CD4-positive, alpha-beta memory T cell (primary cell): ENCODE results near the gene KRTAP10-11. TPM values are rescaled to one million over a fixed set of nuclear protein-coding genes. Genes with fewer than 3 reads are reported as not detected.
A peak's percentile ranks its signal among the peaks of the same experiment; 100 is the strongest.

ENCODE experiments used
- CTCF ChIA-PET: fragments of 350-600 bp; sonication (Branson Sonifier 250); formaldehyde crosslinking; loops from one replicate; lab custom pipeline; 2021; ENCODE audit warnings: inconsistent platforms; ENCODE audit not compliant: partially characterized antibody; lab: Charles Lee
- POLR2A ChIA-PET: fragments of 350-600 bp; sonication (Branson Sonifier 250); formaldehyde crosslinking; loops from one replicate; lab custom pipeline; 2021; ENCODE audit not compliant: partially characterized antibody; lab: Charles Lee
- DNase-seq, 5 donors: peaks; one replicate each; pipeline versions ENCODE4 v3.0.0 to v3.0.0-alpha.2; 2020 to 2022; ENCODE audit warnings: mixed read lengths in 1 of 5
- H3K27ac ChIP-seq: one replicate; pipeline ENCODE4 v1.7.0; 2013; ENCODE audit warnings: low read depth, low read length
- H3K27me3 ChIP-seq: 2 replicates; pipeline ENCODE4 v1.7.0; 2013; ENCODE audit warnings: mild to moderate bottlenecking, low read length, moderate library complexity; ENCODE audit not compliant: insufficient read depth
- H3K36me3 ChIP-seq: 2 replicates; pipeline ENCODE4 v1.7.0; 2013; ENCODE audit warnings: mild to moderate bottlenecking, low read length, moderate library complexity; ENCODE audit not compliant: insufficient read depth
- H3K4me1 ChIP-seq: 2 replicates; pipeline ENCODE4 v1.7.0; 2013; ENCODE audit warnings: mild to moderate bottlenecking, low read length, moderate library complexity; ENCODE audit not compliant: insufficient read depth
- H3K4me3 ChIP-seq, 2 donors: one replicate each; pipeline ENCODE4 v1.7.0; 2013; ENCODE audit warnings: low read length in 2 of 2, mild to moderate bottlenecking in 1 of 2
- H3K9me3 ChIP-seq, 2 donors: one replicate each; pipeline ENCODE4 v1.7.0; 2013; ENCODE audit warnings: low read length in 2 of 2, control low read depth in 1 of 2; ENCODE audit not compliant: control insufficient read depth in 1 of 2
- H3K27ac Mint-ChIP-seq, 7 donors: one replicate each; pipeline ENCODE4 v1.8.0; 2020 to 2021; ENCODE audit warnings: mixed read lengths in 7 of 7, mild to moderate bottlenecking in 6 of 7, inconsistent platforms in 3 of 7, moderate library complexity in 3 of 7
- H3K27me3 Mint-ChIP-seq, 2 donors: one replicate each; pipeline ENCODE4 v1.8.0; 2020 to 2021; ENCODE audit warnings: mixed read lengths in 2 of 2
- H3K36me3 Mint-ChIP-seq, 2 donors: one replicate each; pipeline ENCODE4 v1.8.0; 2020 to 2021; ENCODE audit warnings: mixed read lengths in 2 of 2, inconsistent platforms in 1 of 2, mild to moderate bottlenecking in 1 of 2
- H3K4me1 Mint-ChIP-seq, 4 donors: one replicate each; pipeline ENCODE4 v1.8.0; 2020 to 2021; ENCODE audit warnings: mixed read lengths in 4 of 4, mild to moderate bottlenecking in 1 of 4
- H3K4me3 Mint-ChIP-seq, 8 donors: one replicate each; pipeline ENCODE4 v1.8.0; 2020 to 2021; ENCODE audit warnings: mixed read lengths in 8 of 8, mild to moderate bottlenecking in 7 of 8, moderate library complexity in 6 of 8, inconsistent platforms in 3 of 8
- H3K9me3 Mint-ChIP-seq, 8 donors: one replicate each; pipeline ENCODE4 v1.8.0; 2020 to 2021; ENCODE audit warnings: mixed read lengths in 8 of 8, mild to moderate bottlenecking in 5 of 8, inconsistent platforms in 3 of 8, moderate library complexity in 1 of 8
- intact Hi-C: fragments of 100-400 bp; cut with micrococcal nuclease; formaldehyde crosslinking; loops from one replicate; pipeline ENCODE4 v1.15.1; 2023
- polyA plus RNA-seq, 2 donors: library from polyadenylated mRNA; unstranded; fragments of 300-500 nt; fragmentation: Illumina TruSeq; gene quantifications; one replicate each; pipeline ENCODE4 v1.2.3, GENCODE V29; 2021
- total RNA-seq, 2 experiments: library from RNA; stranded (reverse); gene quantifications; one replicate each; pipeline ENCODE4 v1.2.3, GENCODE V29; 2021

Gene KRTAP10-11
- total and polyA plus RNA-seq, 4 experiments from 2014 or later, result not detected

- H3K9me3 Mint-ChIP-seq, result peaks cover 2 to 39% (median 25%) of the 10 kb centered on the region in 8 donors
- peaks cover 50 to 67% (median 57%) of the 10 kb centered on the region in 4 donors for H3K4me1 Mint-ChIP-seq
- peak within 1 kb of the TSS in 1 of 2 donors; percentile 16 for H3K4me3 ChIP-seq
- intact Hi-C loops, result no loop called here
- peaks cover 64% of the 10 kb centered on the region for H3K4me1 ChIP-seq
- no peaks in the 10 kb centered on the region for H3K27me3 Mint-ChIP-seq
- H3K36me3 ChIP-seq, result no peaks in the 10 kb centered on the region
- ChIA-PET POLR2A (interaction anchor here (1.1 to 3.6 kb wide), 4 partner anchors 36 to 277 kb away, joined by 3 to 29 read pairs (median 4); no protein-coding TSS in a partner anchor), CTCF (interaction anchor here (0.8 to 1.8 kb wide), 3 partner anchors 32 to 87 kb away, joined by 3 to 8 read pairs (median 7); no protein-coding TSS in a partner anchor)
- H3K27ac Mint-ChIP-seq, result peak within 1 kb of the TSS; percentile 87 to 97 (median 95)
- H3K27ac ChIP-seq, result peak within 1 kb of the TSS; percentile 45
- peak within 1 kb of the TSS; percentile 15 to 87 (median 66) for H3K4me3 Mint-ChIP-seq
- DNase-seq, result no peak
- H3K9me3 ChIP-seq, result peaks cover 3 to 4% of the 10 kb centered on the region in 2 donors
- no peaks in the 10 kb centered on the region for H3K27me3 ChIP-seq
- peaks cover 14 to 17% of the 10 kb centered on the region in 2 donors for H3K36me3 Mint-ChIP-seq
These were observed 8.5 kb downstream of the KRTAP10-11 start, which contains the start of gene KRTAP12-4 for GRCh38 chr21:44654576-44655175. TSS of gene KRTAP12-4 (minus strand) at chr21:44654659. CDS start at chr21:44654614, 45 bp downstream.

GRCh38 chr21:44656868-44657267 is 10.7 kb downstream of the KRTAP10-11 start:
- Histone ChIP-seq H3K4me3 (peak overlapping the region; percentile 4 to 32), H3K36me3 (no peaks in the 10 kb centered on the region), H3K9me3 (peaks cover 3 to 4% of the 10 kb centered on the region in 2 donors), H3K4me1 (peaks cover 68% of the 10 kb centered on the region), H3K27ac (peak overlapping the region; percentile 64), H3K27me3 (no peaks in the 10 kb centered on the region)
- Mint-ChIP-seq H3K27ac (peak overlapping the region; percentile 94 to 99 (median 98)), H3K27me3 (no peaks in the 10 kb centered on the region), H3K36me3 (peaks cover 17 to 20% of the 10 kb centered on the region in 2 donors), H3K9me3 (peaks cover 2 to 39% (median 25%) of the 10 kb centered on the region in 8 donors), H3K4me1 (peaks cover 53 to 78% (median 64%) of the 10 kb centered on the region in 4 donors), H3K4me3 (peak overlapping the region; percentile 73 to 83 (median 78))
- DNase-seq, result no peak
- POLR2A ChIA-PET, result interaction anchor here (1.0 to 2.6 kb wide), 22 partner anchors 9 to 284 kb away, joined by 3 to 89 read pairs (median 6); partner anchors contain the start of genes SUMO3 and TSPEAR
- intact Hi-C loops, result loop anchor here (1.0 to 2.0 kb wide), 2 partner anchors 38 to 54 kb away; partner anchors contain the start of gene TSPEAR
- CTCF ChIA-PET, result interaction anchor here (1.4 to 2.5 kb wide), 7 partner anchors 17 to 146 kb away, joined by 3 to 22 read pairs (median 5); partner anchors contain the start of gene UBE2G2

- Mint-ChIP-seq H3K4me3 (peak within 1 kb of the TSS; percentile 73 to 83 (median 78)), H3K4me1 (peaks cover 53 to 78% (median 64%) of the 10 kb centered on the region in 4 donors), H3K36me3 (peaks cover 17 to 20% of the 10 kb centered on the region in 2 donors), H3K27me3 (no peaks in the 10 kb centered on the region), H3K9me3 (peaks cover 2 to 46% (median 25%) of the 10 kb centered on the region in 8 donors), H3K27ac (peak within 1 kb of the TSS; percentile 94 to 99 (median 98))
- Histone ChIP-seq H3K4me1 (peaks cover 68% of the 10 kb centered on the region), H3K9me3 (peaks cover 3 to 4% of the 10 kb centered on the region in 2 donors), H3K27me3 (no peaks in the 10 kb centered on the region), H3K4me3 (peak within 1 kb of the TSS; percentile 4 to 32), H3K27ac (peak within 1 kb of the TSS; percentile 64), H3K36me3 (no peaks in the 10 kb centered on the region)
- ChIA-PET POLR2A (interaction anchor here (0.6 to 2.6 kb wide), 40 partner anchors 10 to 1684 kb away, joined by 3 to 89 read pairs (median 4); partner anchors contain the start of genes KRTAP12-1, PKNOX1, PTTG1IP and SUMO3), CTCF (interaction anchor here (0.8 to 2.5 kb wide), 11 partner anchors 10 to 147 kb away, joined by 3 to 22 read pairs (median 5); partner anchors contain the start of gene UBE2G2)
- DNase-seq, result peak; percentile 85 to 92 (median 87)
- intact Hi-C loops, result loop anchor here (1.0 to 2.0 kb wide), 3 partner anchors 39 to 75 kb away; partner anchors contain the start of gene TSPEAR
These were observed 11.7 kb downstream of the KRTAP10-11 start, which contains the start of gene KRTAP12-3 for GRCh38 chr21:44657635-44658540. TSS of gene KRTAP12-3 (plus strand) at chr21:44657932. CDS start at chr21:44657980, 48 bp downstream.

GRCh38 chr21:44658541-44658910 is 12.3 kb downstream of the KRTAP10-11 start:
- intact Hi-C loops, result loop anchor here (2.0 kb wide), 1 partner anchor 76 kb away; no protein-coding TSS in a partner anchor
- H3K4me1 ChIP-seq, result peaks cover 63% of the 10 kb centered on the region
- H3K27ac Mint-ChIP-seq, result peak overlapping the region; percentile 94 to 99 (median 98)
- peaks cover 17 to 20% of the 10 kb centered on the region in 2 donors for H3K36me3 Mint-ChIP-seq
- no peaks in the 10 kb centered on the region for H3K27me3 Mint-ChIP-seq
- peak overlapping the region; percentile 26 to 83 (median 78) for H3K4me3 Mint-ChIP-seq
- H3K4me3 ChIP-seq, result peak overlapping the region in 1 of 2 donors; percentile 7
- no peak for DNase-seq
- H3K27ac ChIP-seq, result peak overlapping the region; percentile 64
- peaks cover 2 to 41% (median 29%) of the 10 kb centered on the region in 8 donors for H3K9me3 Mint-ChIP-seq
- POLR2A ChIA-PET, result interaction anchor here (0.6 to 2.6 kb wide), 21 partner anchors 10 to 269 kb away, joined by 3 to 89 read pairs (median 7); partner anchors contain the start of genes KRTAP12-1 and PTTG1IP
- CTCF ChIA-PET, result interaction anchor here (1.3 to 2.5 kb wide), 10 partner anchors 10 to 148 kb away, joined by 3 to 22 read pairs (median 5); partner anchors contain the start of gene UBE2G2
- peaks cover 52 to 72% (median 62%) of the 10 kb centered on the region in 4 donors for H3K4me1 Mint-ChIP-seq
- H3K27me3 ChIP-seq, result no peaks in the 10 kb centered on the region
- peaks cover 3 to 4% of the 10 kb centered on the region in 2 donors for H3K9me3 ChIP-seq
- H3K36me3 ChIP-seq, result no peaks in the 10 kb centered on the region

- Mint-ChIP-seq H3K4me3 (peak overlapping the region; percentile 36 to 83 (median 76)), H3K9me3 (peaks cover 2 to 41% (median 29%) of the 10 kb centered on the region in 8 donors), H3K4me1 (peaks cover 46 to 67% (median 56%) of the 10 kb centered on the region in 4 donors), H3K27me3 (no peaks in the 10 kb centered on the region), H3K36me3 (peaks cover 15 to 20% of the 10 kb centered on the region in 2 donors), H3K27ac (peak overlapping the region; percentile 94 to 99 (median 98))
- Histone ChIP-seq H3K4me1 (peaks cover 58% of the 10 kb centered on the region), H3K27me3 (no peaks in the 10 kb centered on the region), H3K27ac (peak overlapping the region; percentile 64), H3K4me3 (no peak overlapping the region), H3K36me3 (no peaks in the 10 kb centered on the region), H3K9me3 (peaks cover 3 to 4% of the 10 kb centered on the region in 2 donors)
- intact Hi-C loops, result loop anchor here (2.0 kb wide), 1 partner anchor 76 kb away; no protein-coding TSS in a partner anchor
- POLR2A ChIA-PET, result interaction anchor here (1.0 to 2.6 kb wide), 14 partner anchors 10 to 268 kb away, joined by 3 to 89 read pairs (median 10); partner anchors contain the start of gene PTTG1IP
- CTCF ChIA-PET, result interaction anchor here (1.1 to 2.5 kb wide), 4 partner anchors 12 to 83 kb away, joined by 3 to 22 read pairs (median 4); no protein-coding TSS in a partner anchor
- DNase-seq, result peak in 4 of 5 donors; percentile 40 to 55 (median 52)
These were observed 12.8 kb downstream of the KRTAP10-11 start for GRCh38 chr21:44658913-44659595.
